KMS-11 (cell line): ENCODE measurements around the gene PCDHGA8.

Source experiments
- H2AFZ ChIP-seq: fragments of 200-600 bp; sonication (generic); 2 replicates; pipeline ENCODE4 v1.6.1; 2016; ENCODE audit warnings: antibody characterized with exemption, mixed run types, low read depth
- H3K27ac ChIP-seq: fragments of 200-600 bp; sonication (generic); 2 replicates; pipeline ENCODE4 v1.6.1; 2016; ENCODE audit warnings: mild to moderate bottlenecking, mixed run types
- H3K27me3 ChIP-seq: fragments of 200-600 bp; sonication (generic); 2 replicates; pipeline ENCODE4 v1.6.1; 2017; ENCODE audit warnings: mild to moderate bottlenecking, low read depth, mixed run types, moderate library complexity; ENCODE audit not compliant: insufficient read depth
- H3K36me3 ChIP-seq: fragments of 200-600 bp; sonication (generic); 2 replicates; pipeline ENCODE4 v1.6.1; 2017; ENCODE audit warnings: mild to moderate bottlenecking, mixed run types; ENCODE audit not compliant: insufficient read depth
- H3K4me1 ChIP-seq: fragments of 200-600 bp; sonication (generic); 2 replicates; pipeline ENCODE4 v1.6.1; 2016; ENCODE audit warnings: mild to moderate bottlenecking, low read depth, mixed run types; ENCODE audit not compliant: poor library complexity, severe bottlenecking
- H3K4me2 ChIP-seq: fragments of 200-600 bp; sonication (generic); 2 replicates; pipeline ENCODE4 v1.7.0; 2016; ENCODE audit warnings: mild to moderate bottlenecking, mixed run types
- H3K4me3 ChIP-seq: fragments of 200-600 bp; sonication (generic); IDR thresholded peaks from 2 replicates; pipeline ENCODE4 v1.6.1; 2017; ENCODE audit warnings: low read depth, low read length, mixed read lengths; ENCODE audit not compliant: insufficient read depth
- H3K79me2 ChIP-seq: fragments of 200-600 bp; sonication (generic); 2 replicates; pipeline ENCODE4 v1.6.1; 2016; ENCODE audit warnings: low read depth, mixed run types; ENCODE audit not compliant: insufficient read depth
- H3K9ac ChIP-seq: fragments of 200-600 bp; sonication (generic); 2 replicates; pipeline ENCODE4 v1.6.1; 2016; ENCODE audit warnings: mild to moderate bottlenecking, mixed run types
- H4K20me1 ChIP-seq: fragments of 200-600 bp; sonication (generic); 2 replicates; pipeline ENCODE4 v1.6.1; 2016; ENCODE audit warnings: mild to moderate bottlenecking, mixed run types; ENCODE audit not compliant: insufficient read depth
- TF ChIP-seq, protein P1 (sequence below): fragments of 200-600 bp; sonication (generic); conservative IDR thresholded peaks from 2 replicates; pipeline ENCODE4 v1.6.1; 2017; ENCODE audit warnings: low read depth, mild to moderate bottlenecking, antibody characterized with exemption, low read length, moderate library complexity, mixed read lengths

PCDHGA8 gene

DNA sequence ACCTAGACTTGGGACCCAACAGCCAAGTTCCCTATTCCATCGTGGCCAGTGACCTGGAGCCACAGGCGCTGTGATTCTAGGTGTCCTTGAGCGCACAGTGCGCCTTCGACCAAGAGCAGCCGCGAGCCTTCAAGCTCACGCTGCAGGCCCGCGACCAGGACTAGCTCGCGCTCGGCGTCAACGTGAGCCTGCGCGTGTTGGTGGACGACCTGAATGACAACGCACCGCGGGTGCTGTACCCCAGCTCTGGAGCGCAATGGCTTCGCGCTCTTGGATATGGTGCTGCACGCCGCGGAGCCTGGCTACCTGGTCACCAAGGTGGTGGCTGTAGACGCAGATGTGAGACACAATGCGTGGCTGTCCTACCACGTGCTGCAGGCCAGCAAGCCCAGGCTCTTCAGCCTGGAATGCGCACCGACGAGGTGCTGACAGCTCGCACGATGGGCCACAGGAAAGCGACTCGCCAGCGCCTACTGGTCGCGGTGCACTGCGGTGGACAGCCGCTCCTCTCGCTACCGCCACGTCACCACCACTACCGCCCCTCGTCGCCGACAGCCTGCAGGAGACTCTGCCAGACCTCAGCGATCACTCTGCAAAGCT lies 49.2 kb downstream of the PCDHGA8 start:
- H3K9ac ChIP-seq = no peak overlapping the region
- H3K79me2 ChIP-seq = no peaks in the 10 kb centered on the region
- no peaks in the 10 kb centered on the region for H3K4me1 ChIP-seq
- H4K20me1 ChIP-seq = no peaks in the 10 kb centered on the region
- no peak overlapping the region for H3K27ac ChIP-seq
- no peak overlapping the region for H3K4me2 ChIP-seq
- no peak overlapping the region for H2AFZ ChIP-seq
- H3K27me3 ChIP-seq = no peaks in the 10 kb centered on the region
- H3K4me3 ChIP-seq = no peak overlapping the region
- TF ChIP-seq, protein P1, sequence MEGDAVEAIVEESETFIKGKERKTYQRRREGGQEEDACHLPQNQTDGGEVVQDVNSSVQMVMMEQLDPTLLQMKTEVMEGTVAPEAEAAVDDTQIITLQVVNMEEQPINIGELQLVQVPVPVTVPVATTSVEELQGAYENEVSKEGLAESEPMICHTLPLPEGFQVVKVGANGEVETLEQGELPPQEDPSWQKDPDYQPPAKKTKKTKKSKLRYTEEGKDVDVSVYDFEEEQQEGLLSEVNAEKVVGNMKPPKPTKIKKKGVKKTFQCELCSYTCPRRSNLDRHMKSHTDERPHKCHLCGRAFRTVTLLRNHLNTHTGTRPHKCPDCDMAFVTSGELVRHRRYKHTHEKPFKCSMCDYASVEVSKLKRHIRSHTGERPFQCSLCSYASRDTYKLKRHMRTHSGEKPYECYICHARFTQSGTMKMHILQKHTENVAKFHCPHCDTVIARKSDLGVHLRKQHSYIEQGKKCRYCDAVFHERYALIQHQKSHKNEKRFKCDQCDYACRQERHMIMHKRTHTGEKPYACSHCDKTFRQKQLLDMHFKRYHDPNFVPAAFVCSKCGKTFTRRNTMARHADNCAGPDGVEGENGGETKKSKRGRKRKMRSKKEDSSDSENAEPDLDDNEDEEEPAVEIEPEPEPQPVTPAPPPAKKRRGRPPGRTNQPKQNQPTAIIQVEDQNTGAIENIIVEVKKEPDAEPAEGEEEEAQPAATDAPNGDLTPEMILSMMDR = no peak
- no peaks in the 10 kb centered on the region for H3K36me3 ChIP-seq
